Measurements from ENCODE around the gene XAGE1B.
"Not testable (repeated sequence)": the region's sequence is repeated elsewhere in the genome, so short reads cannot be mapped to it uniquely, and the experiment has no call there.

Gene XAGE1B, protein sequence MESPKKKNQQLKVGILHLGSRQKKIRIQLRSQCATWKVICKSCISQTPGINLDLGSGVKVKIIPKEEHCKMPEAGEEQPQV

GRCh38 chrX:52516987-52517325 is at the start of gene XAGE1B:
Gene XAGE1B, minus strand, starts transcription at chrX:52517063. Its CDS starts 1,536 bp downstream, at chrX:52515527.
- H3K4me1 ChIP-seq (ENCODE audit: control insufficient read depth in 1 of 2, insufficient read depth in 2 of 2, low read length in 2 of 2); H3K9ac ChIP-seq (ENCODE audit: low read depth in 1 of 2, low read length in 2 of 2); H3K4me3 ChIP-seq (ENCODE audit: low read depth in 1 of 2, low read length in 2 of 2); H3K27me3 ChIP-seq (ENCODE audit: control insufficient read depth in 1 of 2, insufficient read depth in 2 of 2, low read length in 2 of 2); H3K27ac ChIP-seq (ENCODE audit: low read depth, low read length); H3K9me3 ChIP-seq (ENCODE audit: control insufficient read depth in 1 of 2, low read length in 2 of 2); H3K36me3 ChIP-seq (ENCODE audit: control insufficient read depth in 1 of 2, insufficient read depth in 2 of 2, low read length in 2 of 2): not testable (repeated sequence)

GRCh38 chrX:52563105-52563504 is 46.2 kb upstream of the XAGE1B start:
- Histone ChIP-seq H3K36me3 (ENCODE audit: control insufficient read depth in 1 of 2, insufficient read depth in 2 of 2, low read length in 2 of 2) (no peaks in the 10 kb centered on the region), H3K4me1 (ENCODE audit: control insufficient read depth in 1 of 2, insufficient read depth in 2 of 2, low read length in 2 of 2) (no peaks in the 10 kb centered on the region), H3K9me3 (ENCODE audit: control insufficient read depth in 1 of 2, low read length in 2 of 2) (no peaks in the 10 kb centered on the region), H3K4me3 (ENCODE audit: low read depth in 1 of 2, low read length in 2 of 2) (no peak overlapping the region), H3K27me3 (ENCODE audit: control insufficient read depth in 1 of 2, insufficient read depth in 2 of 2, low read length in 2 of 2) (no peaks in the 10 kb centered on the region), H3K27ac (ENCODE audit: low read depth, low read length) (no peak overlapping the region), H3K9ac (ENCODE audit: low read depth in 1 of 2, low read length in 2 of 2) (no peak overlapping the region)

DNA sequence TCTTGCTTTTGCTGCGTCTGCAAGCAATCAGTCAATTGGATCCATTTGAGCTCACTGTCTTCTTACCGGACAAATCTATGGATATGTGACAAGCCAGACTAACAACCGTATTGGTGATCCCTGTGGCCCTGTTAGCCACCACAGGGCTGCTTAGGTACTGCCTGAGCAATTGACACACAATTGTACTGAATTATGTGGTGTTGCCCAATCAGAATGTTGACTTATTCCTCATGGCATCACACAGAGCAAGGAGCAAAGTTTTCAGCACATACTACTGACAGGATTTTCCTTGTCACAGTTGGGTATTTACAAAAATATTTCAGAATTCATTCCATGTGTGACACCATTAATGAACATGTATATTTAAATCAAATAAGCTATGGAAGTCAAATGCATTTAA is 41.3 kb upstream of the XAGE1B start:
- H3K9ac ChIP-seq (ENCODE audit: low read depth in 1 of 2, low read length in 2 of 2) = no peak overlapping the region

DNA sequence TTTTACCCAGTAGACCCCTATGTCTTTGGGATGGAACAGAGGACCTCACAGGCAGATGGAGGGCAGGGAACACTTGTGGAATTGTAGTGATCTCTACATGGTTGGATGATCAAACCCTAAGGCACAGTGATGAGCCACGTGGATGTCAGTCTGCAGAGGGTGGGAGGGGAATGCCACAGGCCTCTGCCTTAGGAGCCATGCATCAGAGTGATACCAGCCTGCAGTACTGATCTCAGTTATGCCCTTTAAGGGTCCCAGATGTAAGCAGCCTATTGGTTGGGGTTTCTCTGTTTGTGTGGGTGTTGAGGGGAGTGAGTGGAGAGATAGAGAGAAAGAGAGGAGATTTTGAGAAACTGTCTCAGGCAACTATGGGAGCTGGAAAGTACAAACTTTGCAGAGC is 39.9 kb upstream of the XAGE1B start:
- Histone ChIP-seq H3K4me3 (ENCODE audit: low read depth in 1 of 2, low read length in 2 of 2) (no peak overlapping the region), H3K4me1 (ENCODE audit: control insufficient read depth in 1 of 2, insufficient read depth in 2 of 2, low read length in 2 of 2) (no peaks in the 10 kb centered on the region), H3K36me3 (ENCODE audit: control insufficient read depth in 1 of 2, insufficient read depth in 2 of 2, low read length in 2 of 2) (no peaks in the 10 kb centered on the region), H3K9me3 (ENCODE audit: control insufficient read depth in 1 of 2, low read length in 2 of 2) (no peaks in the 10 kb centered on the region), H3K27ac (ENCODE audit: low read depth, low read length) (no peak overlapping the region), H3K27me3 (ENCODE audit: control insufficient read depth in 1 of 2, insufficient read depth in 2 of 2, low read length in 2 of 2) (no peaks in the 10 kb centered on the region), H3K9ac (ENCODE audit: low read depth in 1 of 2, low read length in 2 of 2) (no peak overlapping the region)

More for the DNA sequence above, 41.3 kb upstream of the XAGE1B start:
- no peaks in the 10 kb centered on the region for H3K36me3 ChIP-seq (ENCODE audit: control insufficient read depth in 1 of 2, insufficient read depth in 2 of 2, low read length in 2 of 2)
- H3K4me3 ChIP-seq (ENCODE audit: low read depth in 1 of 2, low read length in 2 of 2) = no peak overlapping the region
- H3K9me3 ChIP-seq (ENCODE audit: control insufficient read depth in 1 of 2, low read length in 2 of 2) = no peaks in the 10 kb centered on the region
- H3K27ac ChIP-seq (ENCODE audit: low read depth, low read length) = no peak overlapping the region
- H3K27me3 ChIP-seq (ENCODE audit: control insufficient read depth in 1 of 2, insufficient read depth in 2 of 2, low read length in 2 of 2) = no peaks in the 10 kb centered on the region
- H3K4me1 ChIP-seq (ENCODE audit: control insufficient read depth in 1 of 2, insufficient read depth in 2 of 2, low read length in 2 of 2) = no peaks in the 10 kb centered on the region

DNA sequence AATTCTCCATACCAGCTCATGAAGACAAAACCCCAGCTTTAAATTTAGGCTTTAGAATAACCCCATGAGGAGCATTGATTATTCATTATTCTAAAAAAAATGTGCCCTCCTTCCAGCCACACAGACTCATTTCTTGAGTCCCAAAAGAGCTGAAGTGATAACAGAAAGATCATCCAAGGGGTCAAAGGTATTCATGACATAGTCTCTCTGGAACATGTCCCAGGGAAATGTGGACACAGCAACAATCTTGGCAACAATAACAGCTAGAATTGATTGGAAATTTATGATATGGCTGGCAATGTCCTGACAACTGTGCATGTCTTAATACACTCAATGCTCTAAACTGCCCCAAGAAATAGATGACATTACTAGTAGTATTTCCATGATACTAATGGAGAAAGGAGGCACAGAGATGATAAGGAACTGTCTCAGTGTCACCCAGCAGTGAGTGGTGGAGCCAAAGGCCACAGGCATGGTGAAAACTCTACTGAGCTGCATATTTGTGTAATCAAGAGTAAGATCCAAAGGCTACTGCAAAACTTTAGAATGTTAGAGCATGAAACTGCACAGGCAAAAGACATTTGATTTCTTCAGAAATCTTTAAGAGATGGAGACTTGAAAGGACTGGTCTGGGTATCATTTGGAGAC is 37.3 kb upstream of the XAGE1B start:
- Histone ChIP-seq H3K27me3 (ENCODE audit: control insufficient read depth in 1 of 2, insufficient read depth in 2 of 2, low read length in 2 of 2) (no peaks in the 10 kb centered on the region), H3K4me3 (ENCODE audit: low read depth in 1 of 2, low read length in 2 of 2) (no peak overlapping the region), H3K27ac (ENCODE audit: low read depth, low read length) (no peak overlapping the region), H3K9ac (ENCODE audit: low read depth in 1 of 2, low read length in 2 of 2) (no peak overlapping the region), H3K9me3 (ENCODE audit: control insufficient read depth in 1 of 2, low read length in 2 of 2) (no peaks in the 10 kb centered on the region), H3K4me1 (ENCODE audit: control insufficient read depth in 1 of 2, insufficient read depth in 2 of 2, low read length in 2 of 2) (no peaks in the 10 kb centered on the region), H3K36me3 (ENCODE audit: control insufficient read depth in 1 of 2, insufficient read depth in 2 of 2, low read length in 2 of 2) (no peaks in the 10 kb centered on the region)

DNA sequence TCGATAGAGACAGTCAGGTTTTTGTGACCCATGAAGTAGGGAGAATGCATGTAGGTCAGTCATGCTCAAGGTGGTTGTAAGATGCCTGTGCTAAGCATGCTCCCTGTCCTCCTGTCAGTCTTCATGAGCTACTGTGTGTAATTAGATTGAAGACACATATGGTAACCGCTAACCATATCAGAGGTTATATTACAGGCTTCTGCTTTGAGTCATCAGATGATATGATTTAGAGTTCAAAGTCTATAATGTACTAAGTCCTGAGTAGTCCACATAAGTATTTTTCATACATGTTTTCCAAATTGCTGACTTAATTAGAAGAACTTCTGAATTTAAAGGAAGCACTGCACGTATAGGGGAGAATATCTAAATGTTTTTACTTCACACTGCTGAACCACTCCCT is 31.9 kb upstream of the XAGE1B start:
- not testable (repeated sequence) for H3K36me3 ChIP-seq (ENCODE audit: control insufficient read depth in 1 of 2, insufficient read depth in 2 of 2, low read length in 2 of 2)

GRCh38 chrX:52544147-52544840 is 27.4 kb upstream of the XAGE1B start:
- Histone ChIP-seq H3K27me3 (ENCODE audit: control insufficient read depth in 1 of 2, insufficient read depth in 2 of 2, low read length in 2 of 2) (no peaks in the 10 kb centered on the region), H3K36me3 (ENCODE audit: control insufficient read depth in 1 of 2, insufficient read depth in 2 of 2, low read length in 2 of 2) (no peaks in the 10 kb centered on the region), H3K4me3 (ENCODE audit: low read depth in 1 of 2, low read length in 2 of 2) (no peak overlapping the region), H3K4me1 (ENCODE audit: control insufficient read depth in 1 of 2, insufficient read depth in 2 of 2, low read length in 2 of 2) (no peaks in the 10 kb centered on the region), H3K27ac (ENCODE audit: low read depth, low read length) (no peak overlapping the region), H3K9me3 (ENCODE audit: control insufficient read depth in 1 of 2, low read length in 2 of 2) (no peaks in the 10 kb centered on the region), H3K9ac (ENCODE audit: low read depth in 1 of 2, low read length in 2 of 2) (no peak overlapping the region)

More for the DNA sequence above, 31.9 kb upstream of the XAGE1B start:
- H3K9me3 ChIP-seq (ENCODE audit: control insufficient read depth in 1 of 2, low read length in 2 of 2); H3K27ac ChIP-seq (ENCODE audit: low read depth, low read length); H3K4me3 ChIP-seq (ENCODE audit: low read depth in 1 of 2, low read length in 2 of 2); H3K9ac ChIP-seq (ENCODE audit: low read depth in 1 of 2, low read length in 2 of 2); H3K4me1 ChIP-seq (ENCODE audit: control insufficient read depth in 1 of 2, insufficient read depth in 2 of 2, low read length in 2 of 2); H3K27me3 ChIP-seq (ENCODE audit: control insufficient read depth in 1 of 2, insufficient read depth in 2 of 2, low read length in 2 of 2): not testable (repeated sequence)

DNA sequence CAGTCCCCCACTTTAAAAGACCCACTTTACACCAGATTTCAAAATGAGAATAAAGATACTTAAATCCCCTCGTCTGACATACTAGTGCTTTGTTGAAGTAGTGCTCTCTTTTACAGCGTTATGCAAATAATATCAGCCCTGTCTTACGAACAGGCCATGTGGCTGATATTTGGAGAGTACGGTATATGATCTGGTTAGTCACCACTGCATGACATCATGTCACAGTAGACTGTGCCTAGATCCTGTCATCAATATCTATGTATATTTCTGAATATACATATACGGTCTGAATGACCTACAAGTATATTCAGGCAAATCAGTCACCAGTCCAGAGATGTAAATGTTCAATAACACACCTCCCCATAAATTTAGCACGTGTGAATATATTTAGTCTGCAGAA is 25.4 kb upstream of the XAGE1B start:
- no peak overlapping the region for H3K27ac ChIP-seq (ENCODE audit: low read depth, low read length)
- H3K4me3 ChIP-seq (ENCODE audit: low read depth in 1 of 2, low read length in 2 of 2) = no peak overlapping the region
- H3K36me3 ChIP-seq (ENCODE audit: control insufficient read depth in 1 of 2, insufficient read depth in 2 of 2, low read length in 2 of 2) = no peaks in the 10 kb centered on the region
- H3K27me3 ChIP-seq (ENCODE audit: control insufficient read depth in 1 of 2, insufficient read depth in 2 of 2, low read length in 2 of 2) = no peaks in the 10 kb centered on the region
- no peak overlapping the region for H3K9ac ChIP-seq (ENCODE audit: low read depth in 1 of 2, low read length in 2 of 2)
- no peaks in the 10 kb centered on the region for H3K9me3 ChIP-seq (ENCODE audit: control insufficient read depth in 1 of 2, low read length in 2 of 2)
- no peaks in the 10 kb centered on the region for H3K4me1 ChIP-seq (ENCODE audit: control insufficient read depth in 1 of 2, insufficient read depth in 2 of 2, low read length in 2 of 2)

DNA sequence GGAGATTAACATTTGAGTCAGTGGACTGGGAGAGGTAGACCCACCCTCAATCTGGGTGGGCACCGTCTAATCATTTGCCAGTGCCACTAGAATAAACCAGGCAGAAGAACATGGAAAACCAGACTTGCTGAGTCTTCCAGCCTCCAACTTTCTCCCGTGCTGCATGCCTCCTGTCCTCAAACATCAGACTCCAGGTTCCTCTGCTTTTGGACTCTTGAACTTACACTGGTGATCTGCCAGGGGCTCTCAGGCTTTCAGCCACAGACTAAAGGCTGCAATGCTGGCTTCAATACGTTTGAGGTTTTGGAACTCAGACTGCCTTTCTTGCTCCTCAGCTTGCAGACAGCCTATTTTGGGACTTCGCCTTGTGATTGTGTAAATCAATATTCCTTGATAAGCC is 24.2 kb upstream of the XAGE1B start:
- H3K4me1 ChIP-seq (ENCODE audit: control insufficient read depth in 1 of 2, insufficient read depth in 2 of 2, low read length in 2 of 2); H3K27me3 ChIP-seq (ENCODE audit: control insufficient read depth in 1 of 2, insufficient read depth in 2 of 2, low read length in 2 of 2); H3K27ac ChIP-seq (ENCODE audit: low read depth, low read length); H3K4me3 ChIP-seq (ENCODE audit: low read depth in 1 of 2, low read length in 2 of 2); H3K9ac ChIP-seq (ENCODE audit: low read depth in 1 of 2, low read length in 2 of 2); H3K9me3 ChIP-seq (ENCODE audit: control insufficient read depth in 1 of 2, low read length in 2 of 2); H3K36me3 ChIP-seq (ENCODE audit: control insufficient read depth in 1 of 2, insufficient read depth in 2 of 2, low read length in 2 of 2): not testable (repeated sequence)

- not testable (repeated sequence) for H3K9me3 ChIP-seq (ENCODE audit: control insufficient read depth in 1 of 2, low read length in 2 of 2); H3K4me1 ChIP-seq (ENCODE audit: control insufficient read depth in 1 of 2, insufficient read depth in 2 of 2, low read length in 2 of 2); H3K27ac ChIP-seq (ENCODE audit: low read depth, low read length); H3K36me3 ChIP-seq (ENCODE audit: control insufficient read depth in 1 of 2, insufficient read depth in 2 of 2, low read length in 2 of 2); H3K27me3 ChIP-seq (ENCODE audit: control insufficient read depth in 1 of 2, insufficient read depth in 2 of 2, low read length in 2 of 2); H3K9ac ChIP-seq (ENCODE audit: low read depth in 1 of 2, low read length in 2 of 2); H3K4me3 ChIP-seq (ENCODE audit: low read depth in 1 of 2, low read length in 2 of 2)
Observed at GRCh38 chrX:52516110-52516986, 515 bp downstream of the XAGE1B start.
